RWPE2 (cell line): ENCODE measurements around the gene WDR48.

Experiments used
- ATAC-seq: fragments of 200-7000 bp; cut with Tn5 transposase; 3 replicates; pipeline ENCODE4 v1.9.1; 2021; ENCODE audit warnings: low read depth
- DNase-seq: peaks from one replicate; pipeline ENCODE4 v3.0.0-alpha.2; 2020; ENCODE audit warnings: low spot score
- H3K27ac ChIP-seq: fragments of 450-650 bp; 2 replicates; pipeline ENCODE4 v1.5.1; 2017; ENCODE audit warnings: mild to moderate bottlenecking; ENCODE audit not compliant: poor library complexity, severe bottlenecking
- H3K27me3 ChIP-seq: fragments of 250-450 bp; sonication (Bioruptor Pico); 2 replicates; pipeline ENCODE4 v1.5.1; 2021; ENCODE audit warnings: mild to moderate bottlenecking, moderate library complexity; ENCODE audit not compliant: insufficient read depth, poor library complexity, severe bottlenecking
- H3K36me3 ChIP-seq: fragments of 250-450 bp; sonication (Bioruptor Pico); 2 replicates; pipeline ENCODE4 v1.5.1; 2020; ENCODE audit warnings: low read depth, mild to moderate bottlenecking, moderate library complexity
- H3K4me1 ChIP-seq: fragments of 250-450 bp; sonication (Bioruptor Pico); 2 replicates; pipeline ENCODE4 v1.5.1; 2021; ENCODE audit warnings: mild to moderate bottlenecking, moderate library complexity; ENCODE audit not compliant: insufficient read depth, poor library complexity, severe bottlenecking
- H3K4me3 ChIP-seq: fragments of 250-450 bp; sonication (Bioruptor Pico); 2 replicates; pipeline ENCODE4 v1.5.1; 2021; ENCODE audit warnings: mild to moderate bottlenecking, moderate library complexity; ENCODE audit not compliant: severe bottlenecking
- H3K9me3 ChIP-seq: fragments of 250-450 bp; sonication (Bioruptor Pico); 2 replicates; pipeline ENCODE4 v1.5.1; 2021; ENCODE audit warnings: mild to moderate bottlenecking, moderate library complexity; ENCODE audit not compliant: severe bottlenecking
- TF ChIP-seq, protein P1 (sequence below): fragments of 450-650 bp; IDR thresholded peaks from one replicate; pipeline ENCODE4 v1.5.1; 2017; ENCODE audit warnings: mild to moderate bottlenecking, moderate library complexity; ENCODE audit not compliant: poor library complexity, severe bottlenecking

The WDR48 gene

DNA sequence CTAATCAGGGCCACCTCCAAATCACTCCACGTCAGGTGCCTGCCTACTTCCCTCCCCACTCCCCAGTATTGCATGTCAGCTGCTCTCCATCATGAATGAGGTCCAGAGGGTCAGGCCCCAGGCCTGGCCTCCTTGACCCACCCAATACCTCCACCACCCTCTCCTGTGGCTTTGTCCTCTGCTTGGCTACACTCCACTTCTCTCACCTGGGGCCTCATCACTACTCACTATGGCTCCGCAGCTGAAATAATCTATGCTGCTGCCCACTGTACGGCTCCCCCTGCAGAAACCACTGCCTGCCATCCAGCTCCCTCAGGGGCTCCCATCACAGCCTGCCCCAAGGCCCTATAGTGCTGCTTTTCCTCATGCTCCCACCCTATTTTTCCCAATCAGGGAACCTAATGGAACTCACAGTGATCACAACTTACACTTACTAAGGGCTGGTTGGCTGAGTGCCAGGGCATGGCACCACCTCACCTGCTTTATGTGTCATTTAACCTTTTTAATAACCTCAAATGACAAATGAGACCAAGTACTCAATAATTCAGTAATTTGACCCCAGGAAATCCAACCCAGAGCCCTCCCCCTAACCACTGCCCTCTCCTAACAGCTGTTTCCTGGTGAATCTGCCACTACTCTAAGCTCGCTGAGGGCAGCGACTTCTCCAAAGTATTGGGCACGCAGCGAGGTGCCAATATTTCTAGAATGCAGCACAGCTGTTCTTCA lies 53.3 kb downstream of the WDR48 start:
- Histone ChIP-seq H3K27me3 (no peaks in the 10 kb centered on the region), H3K27ac (peak overlapping the region; percentile 65)
- DNase-seq: no peak

DNA sequence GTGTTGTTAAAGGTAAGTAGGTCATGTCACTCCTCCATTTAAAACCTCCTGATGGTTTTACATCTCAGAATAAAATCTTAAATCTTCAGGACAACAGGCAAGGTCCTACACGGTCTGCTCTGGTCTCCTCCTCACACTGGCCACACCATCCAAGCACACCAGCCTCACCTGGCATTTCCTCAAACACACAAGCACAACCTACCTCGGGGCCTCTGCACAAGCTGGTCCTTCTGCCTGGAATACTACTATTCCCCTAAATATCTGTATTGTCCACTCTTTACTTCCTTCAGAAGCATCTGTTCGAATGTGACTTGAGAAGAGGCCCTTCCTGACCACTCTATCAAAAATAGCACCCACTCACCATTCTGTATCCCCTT lies 53.9 kb downstream of the WDR48 start:
- Histone ChIP-seq H3K4me3 (no peak overlapping the region), H3K36me3 (peaks cover 9% of the 10 kb centered on the region), H3K4me1 (peaks cover 14% of the 10 kb centered on the region), H3K9me3 (no peaks in the 10 kb centered on the region), H3K27me3 (no peaks in the 10 kb centered on the region), H3K27ac (peak overlapping the region; percentile 65)
- DNase-seq: no peak
- no peak for ATAC-seq
- TF ChIP-seq, protein P1, sequence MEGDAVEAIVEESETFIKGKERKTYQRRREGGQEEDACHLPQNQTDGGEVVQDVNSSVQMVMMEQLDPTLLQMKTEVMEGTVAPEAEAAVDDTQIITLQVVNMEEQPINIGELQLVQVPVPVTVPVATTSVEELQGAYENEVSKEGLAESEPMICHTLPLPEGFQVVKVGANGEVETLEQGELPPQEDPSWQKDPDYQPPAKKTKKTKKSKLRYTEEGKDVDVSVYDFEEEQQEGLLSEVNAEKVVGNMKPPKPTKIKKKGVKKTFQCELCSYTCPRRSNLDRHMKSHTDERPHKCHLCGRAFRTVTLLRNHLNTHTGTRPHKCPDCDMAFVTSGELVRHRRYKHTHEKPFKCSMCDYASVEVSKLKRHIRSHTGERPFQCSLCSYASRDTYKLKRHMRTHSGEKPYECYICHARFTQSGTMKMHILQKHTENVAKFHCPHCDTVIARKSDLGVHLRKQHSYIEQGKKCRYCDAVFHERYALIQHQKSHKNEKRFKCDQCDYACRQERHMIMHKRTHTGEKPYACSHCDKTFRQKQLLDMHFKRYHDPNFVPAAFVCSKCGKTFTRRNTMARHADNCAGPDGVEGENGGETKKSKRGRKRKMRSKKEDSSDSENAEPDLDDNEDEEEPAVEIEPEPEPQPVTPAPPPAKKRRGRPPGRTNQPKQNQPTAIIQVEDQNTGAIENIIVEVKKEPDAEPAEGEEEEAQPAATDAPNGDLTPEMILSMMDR: no peak

More for the DNA sequence above, 53.3 kb downstream of the WDR48 start:
- no peak for ATAC-seq
- TF ChIP-seq, protein P1: no peak
- no peak overlapping the region for H3K4me3 ChIP-seq
- H3K9me3 ChIP-seq: no peaks in the 10 kb centered on the region
- peaks cover 14% of the 10 kb centered on the region for H3K4me1 ChIP-seq
- H3K36me3 ChIP-seq: peaks cover 13% of the 10 kb centered on the region

DNA sequence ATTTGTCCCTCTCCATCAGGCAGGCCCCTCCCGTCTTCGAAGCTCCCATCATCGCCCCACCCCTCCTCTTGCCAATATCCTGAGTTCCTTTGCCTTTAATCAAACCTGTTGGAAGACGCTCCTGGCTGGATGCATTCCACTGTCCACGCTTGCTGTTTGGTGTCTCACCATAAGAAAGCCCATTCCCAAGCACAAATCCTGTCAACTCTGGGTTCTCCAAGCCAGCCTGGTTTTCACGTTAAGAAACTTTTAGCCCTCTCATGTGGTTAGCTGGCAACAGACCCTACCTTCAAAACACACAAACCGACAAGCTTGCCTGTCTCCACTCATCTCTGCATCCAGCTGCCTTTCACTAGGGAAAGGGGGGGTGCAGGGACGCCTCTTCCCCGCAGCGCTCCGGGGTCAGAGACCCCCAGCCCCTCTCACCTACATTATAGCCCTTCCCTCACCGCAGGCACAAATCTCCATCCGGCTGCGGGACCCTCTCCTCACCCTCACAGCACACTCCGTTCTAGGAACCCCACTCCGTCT lies 54.5 kb downstream of the WDR48 start:
- peak; percentile 26; the same call in 2 of the 3 replicates for ATAC-seq
- no peaks in the 10 kb centered on the region for H3K9me3 ChIP-seq
- peaks cover 14% of the 10 kb centered on the region for H3K4me1 ChIP-seq
- TF ChIP-seq, protein P1: no peak
- H3K27me3 ChIP-seq: no peaks in the 10 kb centered on the region
- no peak for DNase-seq
- H3K36me3 ChIP-seq: peaks cover 2% of the 10 kb centered on the region; the same call in 1 of the 2 replicates
- H3K27ac ChIP-seq: peak overlapping the region; percentile 65
- peak overlapping the region; percentile 84 for H3K4me3 ChIP-seq

DNA sequence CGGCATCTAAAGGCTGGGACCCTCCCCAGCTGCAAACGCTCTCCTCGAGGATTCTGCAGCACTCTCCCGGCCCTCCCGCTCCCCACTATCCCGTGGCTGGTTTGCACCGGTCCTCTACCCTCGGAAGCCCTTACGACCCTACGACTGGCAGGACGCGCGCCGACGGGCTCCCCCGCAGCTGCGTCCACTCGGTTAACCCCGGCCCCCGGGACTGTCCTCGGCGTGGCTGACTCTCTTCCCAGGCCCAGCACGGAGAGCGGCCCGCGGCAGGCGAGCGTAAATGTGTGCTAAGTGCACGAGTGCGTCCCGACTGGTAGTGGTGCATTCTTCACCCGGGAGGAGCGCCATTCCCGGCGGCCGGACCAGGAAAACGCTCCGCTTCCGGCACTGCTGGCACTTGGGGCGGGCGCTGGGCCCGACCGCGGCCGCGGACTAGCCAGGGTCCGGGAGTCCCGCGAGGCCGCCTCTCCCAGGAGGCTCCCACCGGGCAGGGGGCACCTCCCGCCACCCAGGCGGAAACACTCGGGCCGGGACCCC lies 55.1 kb downstream of the WDR48 start:
- Histone ChIP-seq H3K4me1 (peaks cover 14% of the 10 kb centered on the region), H3K9me3 (no peaks in the 10 kb centered on the region), H3K27ac (peak overlapping the region; percentile 65), H3K27me3 (no peaks in the 10 kb centered on the region), H3K36me3 (no peaks in the 10 kb centered on the region), H3K4me3 (peak overlapping the region; percentile 84)
- ATAC-seq (peak; percentile 51), DNase-seq (no peak)
- TF ChIP-seq, protein P1: no peak
